Omental fat pad (tissue), 4 donors: ENCODE measurements around the gene UPK1B. TPM values are rescaled to one million over a fixed set of nuclear protein-coding genes. Genes with fewer than 3 reads are reported as not detected.

Experiments
- ATAC-seq: fragments of 150-250 bp; one replicate; pipeline ENCODE4 v1.9.1; 2016; ENCODE audit warnings: mild to moderate bottlenecking, moderate library complexity; ENCODE audit not compliant: low FRiP score
- DNase-seq: peaks from one replicate; pipeline ENCODE4 v3.0.0-alpha.2; 2019; ENCODE audit warnings: low spot score
- total RNA-seq, 4 donors: library from RNA; depleted of rRNA; stranded (reverse); fragments of >200 nt; gene quantifications; one replicate each; pipeline ENCODE4 v1.1.0, GENCODE V29; 2016
- TF ChIP-seq, protein P1 (sequence below), 3 donors: fragments of 450-650 bp; IDR thresholded peaks; one replicate each; pipeline ENCODE4 v1.5.1; 2016 to 2017; ENCODE audit warnings: antibody characterized with exemption in 3 of 3, mild to moderate bottlenecking in 3 of 3, moderate library complexity in 2 of 3

The UPK1B gene
- total RNA-seq, 4 donors from 2014 or later, result 1.1 to 49.3 (median 12.4) TPM

DNA sequence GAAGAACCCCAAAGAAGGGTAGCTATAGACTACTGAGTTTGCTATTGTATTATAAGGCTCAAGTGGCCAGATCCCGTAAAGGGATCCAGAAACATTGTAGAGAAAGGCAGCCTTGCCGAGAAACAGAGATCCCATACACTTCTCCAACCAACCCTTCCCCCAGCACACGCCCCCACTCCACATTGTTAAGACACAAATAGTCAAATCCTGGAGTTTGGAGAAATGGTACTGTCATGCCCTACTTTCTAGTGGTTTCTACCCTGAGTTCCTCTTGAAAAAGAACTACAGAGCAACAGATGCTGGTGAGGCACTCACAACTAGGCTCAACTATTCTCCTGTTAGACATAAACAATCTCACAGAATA, 34.1 kb downstream of the UPK1B start:
- no peak for ATAC-seq
- TF ChIP-seq, protein P1, sequence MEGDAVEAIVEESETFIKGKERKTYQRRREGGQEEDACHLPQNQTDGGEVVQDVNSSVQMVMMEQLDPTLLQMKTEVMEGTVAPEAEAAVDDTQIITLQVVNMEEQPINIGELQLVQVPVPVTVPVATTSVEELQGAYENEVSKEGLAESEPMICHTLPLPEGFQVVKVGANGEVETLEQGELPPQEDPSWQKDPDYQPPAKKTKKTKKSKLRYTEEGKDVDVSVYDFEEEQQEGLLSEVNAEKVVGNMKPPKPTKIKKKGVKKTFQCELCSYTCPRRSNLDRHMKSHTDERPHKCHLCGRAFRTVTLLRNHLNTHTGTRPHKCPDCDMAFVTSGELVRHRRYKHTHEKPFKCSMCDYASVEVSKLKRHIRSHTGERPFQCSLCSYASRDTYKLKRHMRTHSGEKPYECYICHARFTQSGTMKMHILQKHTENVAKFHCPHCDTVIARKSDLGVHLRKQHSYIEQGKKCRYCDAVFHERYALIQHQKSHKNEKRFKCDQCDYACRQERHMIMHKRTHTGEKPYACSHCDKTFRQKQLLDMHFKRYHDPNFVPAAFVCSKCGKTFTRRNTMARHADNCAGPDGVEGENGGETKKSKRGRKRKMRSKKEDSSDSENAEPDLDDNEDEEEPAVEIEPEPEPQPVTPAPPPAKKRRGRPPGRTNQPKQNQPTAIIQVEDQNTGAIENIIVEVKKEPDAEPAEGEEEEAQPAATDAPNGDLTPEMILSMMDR (IDR thresholded peaks at IDR 0.05), result no peak
- DNase-seq, result no peak

DNA sequence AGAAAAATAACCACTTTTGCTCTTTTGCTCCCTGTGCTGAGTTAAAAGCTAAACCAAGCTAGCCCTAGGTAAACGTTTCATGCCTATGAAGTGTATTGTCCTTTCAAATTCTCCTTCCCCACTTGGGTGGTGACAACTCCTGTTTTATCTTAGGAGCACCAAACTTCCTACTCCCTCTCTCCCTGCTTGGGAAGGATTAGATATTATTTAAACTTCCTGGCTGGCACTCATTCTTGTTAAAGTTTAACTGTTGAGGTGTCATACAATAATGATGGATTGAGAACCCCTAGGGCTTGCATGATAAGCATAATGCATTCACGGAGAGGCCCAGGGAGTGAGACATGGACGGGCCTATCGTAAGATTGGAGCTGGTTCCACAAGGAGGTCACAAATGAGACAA, 37.8 kb downstream of the UPK1B start:
- DNase-seq (no peak), ATAC-seq (no peak)
- TF ChIP-seq, protein P1 (IDR thresholded peaks at IDR 0.05), result no peak

DNA sequence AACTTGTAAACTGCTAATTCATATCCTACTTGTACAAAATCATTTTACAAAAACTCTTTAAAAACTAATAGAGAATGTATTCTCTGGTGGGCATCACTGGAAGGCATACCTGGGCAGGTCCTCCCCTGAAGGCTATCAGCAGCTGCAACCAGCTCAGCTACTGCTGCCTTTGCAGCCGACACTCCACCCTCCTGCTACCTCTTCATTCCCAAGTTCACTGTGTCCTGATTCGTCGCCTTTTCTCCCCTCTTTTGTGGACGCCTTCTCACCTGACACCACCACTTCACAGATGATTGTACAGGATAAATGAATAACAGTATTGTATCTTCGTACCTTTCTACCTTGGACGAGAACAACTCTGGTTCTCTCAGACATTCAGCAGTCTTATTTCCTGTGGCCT, 38.4 kb downstream of the UPK1B start:
- ATAC-seq (no peak), DNase-seq (no peak)
- TF ChIP-seq, protein P1 (IDR thresholded peaks at IDR 0.05), result no peak

DNA sequence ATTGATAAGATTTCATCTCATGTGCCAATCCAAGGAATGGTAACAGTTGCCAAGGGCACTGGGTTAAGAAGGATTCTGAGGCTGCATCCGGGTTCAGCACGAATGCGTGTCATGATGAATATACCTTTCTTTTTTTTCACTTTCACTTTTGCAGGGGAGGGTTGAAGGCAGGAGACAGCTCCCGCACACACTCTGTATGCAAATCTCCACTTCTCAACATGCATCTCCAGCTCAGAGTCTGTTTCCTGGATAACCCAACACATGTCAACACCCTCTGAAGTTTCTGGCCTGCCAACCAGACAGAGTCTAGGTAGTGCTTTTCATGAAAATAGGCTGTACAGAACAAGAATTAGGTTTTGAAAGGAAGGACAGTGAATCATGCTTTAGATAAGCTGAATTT, 45.7 kb downstream of the UPK1B start:
- ATAC-seq, result peak; percentile 78
- DNase-seq, result no peak
- TF ChIP-seq, protein P1 (IDR thresholded peaks at IDR 0.05), result no peak

DNA sequence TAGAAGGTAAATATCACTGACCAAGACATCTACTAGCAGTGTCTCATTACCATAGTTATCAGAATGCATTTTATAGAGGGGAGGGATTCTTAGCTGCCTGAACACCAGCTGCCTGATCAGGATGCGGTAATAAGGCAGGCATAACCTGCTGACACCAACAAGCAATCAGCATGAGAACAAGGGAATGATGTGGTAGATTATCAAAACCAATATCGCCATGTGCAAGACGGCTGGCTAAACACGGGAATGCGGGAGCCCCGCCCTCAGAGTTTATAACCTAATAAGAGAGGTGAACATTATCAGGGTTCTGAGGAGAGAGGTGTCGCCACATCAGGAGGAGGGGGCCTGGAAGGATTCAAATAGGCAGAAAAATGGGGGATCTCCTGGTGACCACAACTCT, 46.8 kb downstream of the UPK1B start:
- TF ChIP-seq, protein P1 (IDR thresholded peaks at IDR 0.05), result no peak
- DNase-seq (no peak), ATAC-seq (no peak)

DNA sequence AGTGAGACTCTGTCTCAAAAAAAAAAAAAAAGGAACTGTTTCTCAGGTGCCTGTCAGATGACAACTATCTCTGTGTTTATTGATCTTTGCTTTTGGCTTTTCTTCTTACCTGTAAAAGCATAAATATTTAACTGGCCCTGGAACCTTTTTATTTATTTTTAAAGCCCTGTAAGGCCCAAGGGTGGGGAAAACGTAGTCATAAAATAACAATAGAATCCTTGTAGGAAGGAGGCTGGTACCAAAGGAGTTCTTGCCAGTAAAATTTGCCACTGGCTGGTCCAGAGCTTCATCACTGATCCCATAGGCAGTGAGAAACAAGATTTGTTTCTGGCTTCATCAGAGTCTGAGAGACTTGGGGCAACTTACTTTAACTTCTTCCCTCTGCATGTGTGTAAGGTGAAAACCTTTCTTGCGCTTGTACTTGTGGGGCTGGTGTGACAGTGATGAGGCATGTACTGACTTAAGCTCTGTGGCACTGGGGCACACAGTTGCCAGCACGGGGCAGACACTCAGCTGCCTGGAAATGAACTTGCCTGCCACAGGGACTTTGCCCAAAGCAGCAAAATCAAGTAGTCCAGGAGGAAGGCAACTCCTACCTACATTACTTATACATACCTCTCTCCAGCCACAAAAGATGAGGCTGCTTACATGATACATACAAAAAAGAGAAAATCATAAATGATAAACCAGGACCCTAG, 47.7 kb downstream of the UPK1B start:
- no peak for DNase-seq
- ATAC-seq, result no peak

More for the DNA sequence above, 47.7 kb downstream of the UPK1B start:
- TF ChIP-seq, protein P1 (IDR thresholded peaks at IDR 0.05), result no peak
